HG03442 (cell line): ENCODE data around the gene NRIP2.

Experiments
- ATAC-seq: cut with Tn5 transposase; IDR thresholded peaks from one replicate; pipeline ENCODE4 v1.9.1; 2021; ENCODE audit warnings: mild to moderate bottlenecking, moderate library complexity; ENCODE audit not compliant: unreplicated experiment

Gene NRIP2

DNA sequence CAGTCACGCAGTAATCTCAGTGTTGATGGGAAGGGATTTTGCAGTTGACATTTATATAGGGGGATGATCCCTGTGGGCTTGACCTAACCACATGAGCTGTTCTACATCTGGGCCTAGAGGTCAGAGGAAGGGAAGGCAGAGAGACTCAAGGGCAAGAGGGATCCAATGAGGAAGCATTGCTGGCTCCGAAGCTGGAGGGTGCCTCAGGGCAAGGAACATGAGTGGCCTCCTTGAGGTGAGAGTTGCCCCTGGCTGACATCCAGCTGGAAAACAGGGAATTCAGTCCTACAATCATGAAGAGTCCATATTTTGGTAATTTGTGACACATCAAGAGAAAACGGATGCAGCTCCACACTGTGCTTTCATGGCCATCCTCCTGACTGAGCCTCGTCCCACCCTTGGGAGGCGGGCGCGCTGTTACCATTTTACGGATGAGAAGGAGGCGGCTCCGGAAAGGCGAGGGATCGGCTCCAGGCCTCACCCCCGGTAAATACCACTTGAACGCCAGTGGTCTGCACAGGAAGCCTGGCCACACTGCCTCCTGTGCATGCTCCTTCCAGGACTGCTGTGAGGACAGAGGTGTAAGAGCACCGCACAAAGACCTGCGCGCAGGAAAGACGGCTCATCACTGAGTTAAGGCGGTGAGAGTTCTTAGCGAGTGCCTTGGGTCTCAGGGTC lies 58.6 kb downstream of the NRIP2 start:
- ATAC-seq, result no peak

DNA sequence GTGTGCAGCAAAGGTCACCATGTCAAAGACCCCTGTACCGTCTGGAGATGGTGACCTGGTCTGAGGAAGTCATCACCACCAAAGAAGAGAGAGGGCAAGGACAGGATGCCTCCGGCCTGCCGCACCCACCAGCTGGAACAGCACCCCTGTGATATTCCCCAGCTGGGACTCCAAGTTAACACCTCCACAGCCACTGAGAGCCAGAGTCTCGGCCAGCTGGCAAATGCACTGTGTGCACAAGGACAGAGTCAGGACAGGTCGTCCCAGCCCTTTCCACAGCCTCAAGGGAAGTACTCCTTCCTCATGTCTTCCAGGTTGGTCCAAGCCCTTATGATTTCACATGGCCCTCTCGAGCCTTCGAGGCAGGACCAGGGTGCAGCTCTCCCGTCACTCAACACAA lies 59.4 kb downstream of the NRIP2 start:
- ATAC-seq, result no peak
